CD4-positive, alpha-beta T cell (primary cell): ENCODE results near the gene DOHH. TPM values are rescaled to one million over a fixed set of nuclear protein-coding genes. Genes with fewer than 3 reads are reported as not detected.

Source experiments
- ATAC-seq: fragments of 200-7000 bp; cut with Tn5 transposase; one replicate; pipeline ENCODE4 v1.10.0; 2022; ENCODE audit warnings: mild to moderate bottlenecking; ENCODE audit not compliant: poor library complexity
- CTCF ChIA-PET: fragments of 350-600 bp; sonication (Branson Sonifier 250); formaldehyde crosslinking; loops from one replicate; lab custom pipeline; 2021; ENCODE audit warnings: antibody characterized with exemption, inconsistent platforms; lab: Charles Lee
- POLR2A ChIA-PET: fragments of 350-600 bp; sonication (Branson Sonifier 250); formaldehyde crosslinking; loops from one replicate; lab custom pipeline; 2021; ENCODE audit warnings: antibody characterized with exemption, inconsistent platforms; lab: Charles Lee
- DNase-seq, 14 experiments: peaks; one replicate each; pipeline ENCODE4 v3.0.0-alpha.2; 2013 to 2020; ENCODE audit warnings: mixed read lengths in 2 of 14
- H3K27ac ChIP-seq, 2 donors: one replicate each; pipeline versions ENCODE4 v1.5.1 to v1.7.0; 2013; ENCODE audit warnings: low read length in 2 of 2, low read depth in 1 of 2, mild to moderate bottlenecking in 1 of 2
- H3K27me3 ChIP-seq, 2 experiments: 1 replicate in 1 of 2; 2 replicates in 1 of 2; pipeline versions ENCODE4 v1.6.1 to v1.7.0; 2013; ENCODE audit warnings: low read length in 2 of 2, control low read depth in 1 of 2, mild to moderate bottlenecking in 1 of 2, moderate library complexity in 1 of 2; ENCODE audit not compliant: insufficient read depth in 2 of 2, control insufficient read depth in 1 of 2
- H3K36me3 ChIP-seq: one replicate; pipeline ENCODE4 v1.6.1; 2013; ENCODE audit warnings: low read length, control low read depth; ENCODE audit not compliant: insufficient read depth
- H3K4me1 ChIP-seq: one replicate; pipeline ENCODE4 v1.6.1; 2013; ENCODE audit warnings: low read length, control low read depth; ENCODE audit not compliant: insufficient read depth
- H3K4me3 ChIP-seq: one replicate; pipeline ENCODE4 v1.5.1; 2013; ENCODE audit warnings: mild to moderate bottlenecking, low read length, moderate library complexity
- H3K9me3 ChIP-seq, 2 experiments: 1 replicate in 1 of 2; 2 replicates in 1 of 2; pipeline versions ENCODE4 v1.6.1 to v1.7.0; 2013; ENCODE audit warnings: low read length in 2 of 2, mild to moderate bottlenecking in 2 of 2, control low read depth in 1 of 2, moderate library complexity in 1 of 2; ENCODE audit not compliant: control insufficient read depth in 1 of 2, insufficient read depth in 1 of 2
- H3K27ac Mint-ChIP-seq: one replicate; pipeline ENCODE4 v1.8.0; 2020; ENCODE audit warnings: mixed read lengths
- H3K27me3 Mint-ChIP-seq: one replicate; pipeline ENCODE4 v1.8.0; 2021; ENCODE audit warnings: mixed read lengths
- H3K36me3 Mint-ChIP-seq: one replicate; pipeline ENCODE4 v1.8.0; 2021; ENCODE audit warnings: low read depth, mixed read lengths
- H3K4me1 Mint-ChIP-seq: one replicate; pipeline ENCODE4 v1.8.0; 2021; ENCODE audit warnings: low read depth, mixed read lengths
- H3K4me3 Mint-ChIP-seq: one replicate; pipeline ENCODE4 v1.8.0; 2020; ENCODE audit warnings: mild to moderate bottlenecking, mixed read lengths
- H3K9me3 Mint-ChIP-seq: one replicate; pipeline ENCODE4 v1.8.0; 2020; ENCODE audit warnings: mixed read lengths
- intact Hi-C, 2 experiments: fragments of 100-400 bp; cut with DNase I in 1 of 2; cut with micrococcal nuclease in 1 of 2; formaldehyde crosslinking; loops; one replicate each; pipeline versions ENCODE4 v1.15.1 to v1.9.0; 2023 to 2025; cut with DNase I, micrococcal nuclease
- total RNA-seq, 174 experiments: library from RNA in 2 of 174; stranded (reverse) in 2 of 174; gene quantifications; one replicate each; pipeline ENCODE4 v1.2.3 and lab custom pipeline; 2021 to 2026
- TF ChIP-seq, protein P1 (sequence below): fragments of 200-600 bp; IDR thresholded peaks from one replicate; pipeline ENCODE4 v1.8.0; 2022; ENCODE audit warnings: antibody characterized with exemption, mild to moderate bottlenecking

DOHH gene
- total RNA-seq, 2 experiments from 2014 or later = 3.9 to 4.7 TPM

DNA sequence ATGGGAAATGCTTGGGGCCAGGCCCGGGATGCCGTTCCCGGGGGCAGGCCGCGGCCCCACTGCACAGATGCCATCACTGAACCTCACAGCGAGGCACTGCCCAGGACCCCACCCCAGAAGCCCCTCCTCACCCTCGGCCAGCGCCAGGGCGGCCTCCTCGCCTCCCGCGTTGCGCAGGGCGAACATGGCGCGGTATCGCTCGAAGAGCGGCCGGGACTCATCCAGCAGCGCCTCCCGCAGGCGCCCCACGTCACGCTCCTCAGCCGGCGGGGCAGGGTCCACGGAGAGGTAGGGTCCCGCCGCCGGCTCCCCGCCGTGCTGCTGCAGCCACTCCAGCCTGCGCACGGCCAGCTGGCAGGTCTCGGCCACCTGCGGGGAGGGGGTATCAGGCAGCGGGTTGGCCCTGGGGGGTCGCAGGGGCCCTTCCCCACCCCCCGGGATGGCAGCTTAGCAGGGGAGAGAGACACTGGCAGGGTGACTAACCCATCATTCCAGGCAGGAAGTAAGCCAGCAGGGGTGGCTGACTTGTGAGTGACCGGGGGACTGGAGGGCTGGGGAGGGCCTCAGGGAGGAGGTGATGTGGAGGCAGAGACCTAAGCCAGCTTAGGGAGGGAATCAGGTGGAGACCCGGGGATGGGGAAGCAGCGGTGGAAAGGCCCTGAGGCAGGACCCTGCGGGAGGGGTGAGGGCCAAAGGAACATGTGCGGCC, 8.2 kb downstream of the DOHH start:
- H3K36me3 Mint-ChIP-seq = peaks cover 44% of the 10 kb centered on the region
- H3K27me3 ChIP-seq = no peaks in the 10 kb centered on the region
- no peak overlapping the region for H3K27ac ChIP-seq
- no peak overlapping the region for H3K4me3 Mint-ChIP-seq
- H3K27ac Mint-ChIP-seq = no peak overlapping the region
- H3K9me3 ChIP-seq = no peaks in the 10 kb centered on the region
- TF ChIP-seq, protein P1, sequence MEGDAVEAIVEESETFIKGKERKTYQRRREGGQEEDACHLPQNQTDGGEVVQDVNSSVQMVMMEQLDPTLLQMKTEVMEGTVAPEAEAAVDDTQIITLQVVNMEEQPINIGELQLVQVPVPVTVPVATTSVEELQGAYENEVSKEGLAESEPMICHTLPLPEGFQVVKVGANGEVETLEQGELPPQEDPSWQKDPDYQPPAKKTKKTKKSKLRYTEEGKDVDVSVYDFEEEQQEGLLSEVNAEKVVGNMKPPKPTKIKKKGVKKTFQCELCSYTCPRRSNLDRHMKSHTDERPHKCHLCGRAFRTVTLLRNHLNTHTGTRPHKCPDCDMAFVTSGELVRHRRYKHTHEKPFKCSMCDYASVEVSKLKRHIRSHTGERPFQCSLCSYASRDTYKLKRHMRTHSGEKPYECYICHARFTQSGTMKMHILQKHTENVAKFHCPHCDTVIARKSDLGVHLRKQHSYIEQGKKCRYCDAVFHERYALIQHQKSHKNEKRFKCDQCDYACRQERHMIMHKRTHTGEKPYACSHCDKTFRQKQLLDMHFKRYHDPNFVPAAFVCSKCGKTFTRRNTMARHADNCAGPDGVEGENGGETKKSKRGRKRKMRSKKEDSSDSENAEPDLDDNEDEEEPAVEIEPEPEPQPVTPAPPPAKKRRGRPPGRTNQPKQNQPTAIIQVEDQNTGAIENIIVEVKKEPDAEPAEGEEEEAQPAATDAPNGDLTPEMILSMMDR = no peak
- H3K4me3 ChIP-seq = no peak overlapping the region
- DNase-seq (no peak), ATAC-seq (no peak)
- H3K4me1 ChIP-seq = peaks cover 12% of the 10 kb centered on the region
- H3K9me3 Mint-ChIP-seq = no peaks in the 10 kb centered on the region
- H3K36me3 ChIP-seq = peaks cover 37% of the 10 kb centered on the region
- no peaks in the 10 kb centered on the region for H3K27me3 Mint-ChIP-seq
- CTCF ChIA-PET = no interaction called here
- intact Hi-C loops = no loop called here
- H3K4me1 Mint-ChIP-seq = peaks cover 9% of the 10 kb centered on the region
- POLR2A ChIA-PET = no interaction called here

DNA sequence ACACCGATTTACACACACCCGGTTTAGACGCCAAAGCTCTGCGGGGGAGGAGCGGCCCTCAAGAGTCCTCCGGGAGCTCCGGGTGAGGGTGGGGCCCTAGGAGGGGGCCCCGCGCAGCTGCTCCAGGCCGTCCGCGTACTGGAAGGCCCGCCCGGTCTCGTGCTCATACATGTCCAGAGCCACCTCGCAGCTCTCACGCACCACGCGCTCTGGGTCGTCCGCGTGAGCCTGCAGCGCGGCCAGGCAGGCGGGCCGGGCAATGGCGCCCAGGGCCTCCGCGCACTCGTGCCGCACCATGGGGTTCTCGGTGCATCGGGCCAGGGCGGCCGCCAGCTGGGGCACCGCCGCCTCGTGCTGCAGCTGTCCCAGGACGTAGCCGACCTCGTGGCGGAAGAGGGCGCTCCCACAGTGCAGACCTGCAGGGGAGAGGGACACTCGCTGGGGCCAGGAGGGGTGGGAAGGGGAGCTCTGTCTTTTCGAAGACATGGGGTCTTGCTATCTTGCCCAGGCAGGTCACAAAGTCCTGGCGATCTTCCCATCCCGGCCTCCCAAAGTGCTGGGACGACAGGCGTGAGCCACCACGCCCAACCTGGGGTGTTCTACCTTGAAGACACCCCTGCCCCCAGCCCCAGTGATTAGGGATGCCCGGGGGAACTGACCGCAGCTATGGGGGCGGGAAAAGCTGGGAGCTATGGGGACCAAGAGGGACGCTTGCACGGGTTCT, 8.9 kb downstream of the DOHH start:
- Mint-ChIP-seq H3K4me1 (peaks cover 5% of the 10 kb centered on the region), H3K4me3 (no peak overlapping the region), H3K36me3 (peaks cover 38% of the 10 kb centered on the region), H3K27ac (no peak overlapping the region), H3K27me3 (no peaks in the 10 kb centered on the region), H3K9me3 (no peaks in the 10 kb centered on the region)
- ChIA-PET CTCF (no interaction called here), POLR2A (no interaction called here)
- Histone ChIP-seq H3K36me3 (peaks cover 34% of the 10 kb centered on the region), H3K4me3 (no peak overlapping the region), H3K4me1 (peaks cover 12% of the 10 kb centered on the region), H3K9me3 (no peaks in the 10 kb centered on the region), H3K27ac (no peak overlapping the region), H3K27me3 (no peaks in the 10 kb centered on the region)
- intact Hi-C loops = no loop called here
- no peak for DNase-seq
- ATAC-seq = no peak
- TF ChIP-seq, protein P1 = no peak

DNA sequence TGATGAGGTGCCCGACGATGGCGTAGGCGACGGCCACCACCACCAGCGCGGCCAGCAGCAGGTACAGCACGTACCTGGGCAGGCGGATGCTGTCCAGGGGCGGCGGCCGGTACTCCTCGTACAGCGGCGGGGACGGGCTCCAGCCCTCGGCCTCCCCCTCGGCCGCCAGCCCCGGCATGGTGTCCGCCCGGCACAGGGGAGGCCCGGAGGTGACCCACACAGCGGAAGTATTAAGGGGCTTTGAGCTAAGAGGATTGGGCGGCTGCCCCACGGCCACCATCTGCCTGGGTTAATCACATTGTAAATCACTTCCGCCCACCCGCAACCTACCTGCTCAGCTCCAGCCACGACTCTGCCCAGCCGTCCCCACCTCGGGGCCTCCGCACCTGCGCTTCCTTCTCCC, 17.2 kb downstream of the DOHH start, which contains the start of gene SMIM44:
Gene SMIM44, minus strand, starts transcription at position 216 of the 403 bp plus-strand sequence. Its CDS starts 38 bp downstream, at position 178.
- ChIA-PET CTCF (no interaction called here), POLR2A (no interaction called here)
- no peak within 1 kb of the TSS for H3K27ac ChIP-seq
- Mint-ChIP-seq H3K36me3 (peaks cover 3% of the 10 kb centered on the region), H3K4me3 (no peak within 1 kb of the TSS), H3K27me3 (peaks cover under 1% of the 10 kb centered on the region), H3K27ac (no peak within 1 kb of the TSS), H3K9me3 (no peaks in the 10 kb centered on the region), H3K4me1 (peaks cover 13% of the 10 kb centered on the region)
- no peaks in the 10 kb centered on the region for H3K9me3 ChIP-seq
- TF ChIP-seq, protein P1 = no peak
- no peak for ATAC-seq
- no peak within 1 kb of the TSS for H3K4me3 ChIP-seq
- H3K4me1 ChIP-seq = peaks cover 14% of the 10 kb centered on the region
- DNase-seq = no peak
- H3K36me3 ChIP-seq = no peaks in the 10 kb centered on the region
- no peaks in the 10 kb centered on the region for H3K27me3 ChIP-seq
- intact Hi-C loops = no loop called here
